Gastrocnemius medialis (tissue), 4 donors: ENCODE measurements around the gene GSK3A. TPM values are rescaled to one million over a fixed set of nuclear protein-coding genes. Genes with fewer than 3 reads are reported as not detected.

ENCODE experiments used
- ATAC-seq, 2 donors: fragments of 150-250 bp; one replicate each; pipeline ENCODE4 v1.9.1; 2016
- DNase-seq, 2 donors: peaks; one replicate each; pipeline ENCODE4 v3.0.0-alpha.2; 2019
- H3K27ac ChIP-seq, 4 donors: fragments of 200-600 bp; sonication (generic); 1 replicate in 1 of 4; 2 replicates in 3 of 4; pipeline ENCODE4 v1.5.1; 2016 to 2018; ENCODE audit warnings: mild to moderate bottlenecking in 2 of 4, moderate library complexity in 1 of 4
- H3K27me3 ChIP-seq, 3 donors: fragments of 200-600 bp; sonication (generic) in 2 of 3; 1 replicate in 1 of 3; 2 replicates in 2 of 3; pipeline versions ENCODE4 v1.5.1 to v1.6.0; 2016 to 2019; ENCODE audit warnings: mild to moderate bottlenecking in 1 of 3, moderate library complexity in 1 of 3
- H3K36me3 ChIP-seq, 2 donors: fragments of 200-600 bp; sonication (generic) in 1 of 2; one replicate each; pipeline ENCODE4 v1.5.1; 2017 to 2018
- H3K4me1 ChIP-seq, 2 donors: fragments of 200-600 bp; sonication (generic) in 1 of 2; one replicate each; pipeline ENCODE4 v1.5.1; 2016 to 2017; ENCODE audit warnings: mild to moderate bottlenecking in 2 of 2
- H3K4me3 ChIP-seq, 4 donors: fragments of 200-600 bp; sonication (generic) in 3 of 4; 1 replicate in 1 of 4; 2 replicates in 3 of 4; pipeline ENCODE4 v1.5.1; 2016 to 2019; ENCODE audit warnings: mild to moderate bottlenecking in 2 of 4
- H3K9me3 ChIP-seq, 3 donors: fragments of 200-600 bp; sonication (generic) in 2 of 3; 1 replicate in 1 of 3; 2 replicates in 2 of 3; pipeline ENCODE4 v1.5.1; 2016 to 2019
- CTCF ChIP-seq, 5 experiments: fragments of 450-650 bp in 3 of 5; fragments of 200-600 bp in 2 of 5; sonication (generic) in 2 of 5; IDR thresholded peaks in 4 of 5; conservative IDR thresholded peaks in 1 of 5; 1 replicate in 4 of 5; 2 replicates in 1 of 5; pipeline ENCODE4 v1.5.1; 2016 to 2019; ENCODE audit warnings: antibody characterized with exemption in 5 of 5, mild to moderate bottlenecking in 3 of 5, moderate library complexity in 3 of 5
- POLR2A ChIP-seq, 2 donors: fragments of 450-650 bp; IDR thresholded peaks; one replicate each; pipeline ENCODE4 v1.6.1; 2017; ENCODE audit warnings: antibody characterized with exemption in 2 of 2, mild to moderate bottlenecking in 2 of 2, moderate library complexity in 2 of 2
- in situ Hi-C, 4 donors: fragments of 200-750 bp; cut with MboI; loops; one replicate each; pipeline versions ENCODE4 v1.15.0 to v1.8.0; 2017; ENCODE audit warnings: low sequenced_read_pairs in 4 of 4
- intact Hi-C: fragments of 100-400 bp; cut with DNase I; formaldehyde crosslinking; loops from one replicate; pipeline ENCODE4 v1.15.1; 2023; ENCODE audit warnings: low total_unique reads
- total RNA-seq, 4 donors: library from RNA; depleted of rRNA; stranded (reverse); fragments of >200 nt; gene quantifications; one replicate each; pipeline versions ENCODE4 v1.1.0 to v1.2.3, GENCODE V29; 2016

GSK3A gene
- total RNA-seq, 4 donors from 2014 or later = 24.2 to 48.0 (median 40.1) TPM

- DNase-seq = no peak
- Histone ChIP-seq H3K4me1 (peaks cover 38 to 39% of the 10 kb centered on the region in 2 donors), H3K4me3 (peak overlapping the region; percentile 55 to 77 (median 73)), H3K36me3 (no peaks in the 10 kb centered on the region), H3K27ac (peak overlapping the region; percentile 86 to 95 (median 87)), H3K27me3 (no peaks in the 10 kb centered on the region), H3K9me3 (no peaks in the 10 kb centered on the region)
- TF ChIP-seq CTCF (IDR thresholded peaks at IDR 0.05 in 4 of 5, conservative IDR thresholded peaks at IDR 0.05 in 1 of 5) (no peak), POLR2A (IDR thresholded peaks at IDR 0.05) (no peak)
- no peak for ATAC-seq
- in situ Hi-C loops (loop anchor here in 1 of 4 donors (10.0 kb wide), 1 partner anchor 80 kb away; the partner anchor contains the start of gene MEGF8), intact Hi-C loops (loop anchor here (10.0 kb wide), 2 partner anchors 150 to 290 kb away; partner anchors contain the start of genes CNFN and RABAC1)
Observed at GRCh38 chr19:42245231-42245630, 2.8 kb upstream of the GSK3A start.

GRCh38 chr19:42244347-42245220 lies 2.2 kb upstream of the GSK3A start:
- Histone ChIP-seq H3K9me3 (no peaks in the 10 kb centered on the region), H3K27ac (peak overlapping the region; percentile 86 to 95 (median 87)), H3K27me3 (no peaks in the 10 kb centered on the region), H3K4me3 (peak overlapping the region; percentile 55 to 77 (median 73)), H3K4me1 (peaks cover 36 to 39% of the 10 kb centered on the region in 2 donors), H3K36me3 (peaks cover 0 to 5% of the 10 kb centered on the region in 2 donors)
- in situ Hi-C loops (loop anchor here in 2 of 4 donors (5.0 to 10.0 kb wide), 2 partner anchors 43 to 80 kb away; partner anchors contain the start of gene MEGF8 (in 1 of the 2)), intact Hi-C loops (loop anchor here (1.0 to 10.0 kb wide), 6 partner anchors 27 to 290 kb away; partner anchors contain the start of genes CNFN, DEDD2, MEGF8 and RABAC1)
- peak; percentile 53 to 54 for ATAC-seq
- peak; percentile 59 to 71 for TF ChIP-seq POLR2A (IDR thresholded peaks at IDR 0.05)
- TF ChIP-seq CTCF (IDR thresholded peaks at IDR 0.05 in 4 of 5, conservative IDR thresholded peaks at IDR 0.05 in 1 of 5) = peak; percentile 40 to 77 (median 64)
- peak; percentile 87 to 89 for DNase-seq

GRCh38 chr19:42242069-42242511 lies 312 bp downstream of the GSK3A start:
- in situ Hi-C loops (loop anchor here in 2 of 4 donors (5.0 to 10.0 kb wide), 2 partner anchors 45 to 83 kb away; partner anchors contain the start of gene MEGF8 (in 1 of the 2)), intact Hi-C loops (loop anchor here (1.0 to 10.0 kb wide), 3 partner anchors 22 to 287 kb away; partner anchors contain the start of genes CNFN, RABAC1 and ZNF526)
- Histone ChIP-seq H3K36me3 (peaks cover 0 to 17% of the 10 kb centered on the region in 2 donors), H3K4me1 (peaks cover 36 to 39% of the 10 kb centered on the region in 2 donors), H3K27me3 (no peaks in the 10 kb centered on the region), H3K9me3 (no peaks in the 10 kb centered on the region), H3K4me3 (peak overlapping the region; percentile 64 to 82 (median 76)), H3K27ac (peak overlapping the region; percentile 86 to 95 (median 87))
- DNase-seq (no peak), ATAC-seq (no peak)
- TF ChIP-seq POLR2A (IDR thresholded peaks at IDR 0.05) = no peak
- TF ChIP-seq CTCF (IDR thresholded peaks at IDR 0.05 in 4 of 5, conservative IDR thresholded peaks at IDR 0.05 in 1 of 5) = peak in 1 of 5 experiments; percentile 9

GRCh38 chr19:42241279-42241678 lies 1.1 kb downstream of the GSK3A start:
- TF ChIP-seq CTCF (IDR thresholded peaks at IDR 0.05 in 4 of 5, conservative IDR thresholded peaks at IDR 0.05 in 1 of 5) (no peak), POLR2A (IDR thresholded peaks at IDR 0.05) (no peak)
- in situ Hi-C loops (loop anchor here in 2 of 4 donors (5.0 to 10.0 kb wide), 2 partner anchors 46 to 84 kb away; partner anchors contain the start of gene MEGF8 (in 1 of the 2)), intact Hi-C loops (loop anchor here (10.0 kb wide), 2 partner anchors 154 to 286 kb away; partner anchors contain the start of genes CNFN and RABAC1)
- Histone ChIP-seq H3K4me1 (peaks cover 36% of the 10 kb centered on the region in 2 donors), H3K27ac (peak overlapping the region in 3 of 4 donors; percentile 86 to 95 (median 87)), H3K4me3 (peak overlapping the region; percentile 64 to 82 (median 76)), H3K9me3 (no peaks in the 10 kb centered on the region), H3K36me3 (peaks cover 0 to 24% of the 10 kb centered on the region in 2 donors), H3K27me3 (no peaks in the 10 kb centered on the region)
- DNase-seq = no peak
- ATAC-seq = no peak
